GM19239 (cell line): ENCODE data around the gene NDUFS4.
"Not testable (repeated sequence)": the region's sequence is repeated elsewhere in the genome, so short reads cannot be mapped to it uniquely, and the experiment has no call there.

Source experiments
- DNase-seq: peaks from one replicate; pipeline ENCODE4 v3.0.0; 2011; ENCODE audit warnings: low spot score; ENCODE audit not compliant: insufficient read length
- FAIRE-seq: peaks from 2 replicates; lab custom pipeline; 2011; peaks lifted over from hg19 to GRCh38; lab: Jason Lieb, UNC

NDUFS4 gene

GRCh38 chr5:53560506-53561191 lies at the start of gene NDUFS4:
TSS of gene NDUFS4 (plus strand) at chr5:53560639. CDS start at chr5:53560663, 24 bp downstream.
- FAIRE-seq (peak; percentile 98), DNase-seq (peak; percentile 28)

- DNase-seq = no peak
- no peak for FAIRE-seq
These were observed 47.9 kb upstream of the NDUFS4 start for GRCh38 chr5:53512539-53512938.

- no peak for FAIRE-seq
- no peak for DNase-seq
These were observed 44.5 kb upstream of the NDUFS4 start for GRCh38 chr5:53515988-53516387.

- DNase-seq = no peak
- no peak for FAIRE-seq
These were observed 39.6 kb upstream of the NDUFS4 start for GRCh38 chr5:53520813-53521212.

GRCh38 chr5:53537711-53538110 lies 22.7 kb upstream of the NDUFS4 start:
- no peak for DNase-seq
- FAIRE-seq = no peak

- DNase-seq, FAIRE-seq: not testable (repeated sequence)
These were observed 19.7 kb upstream of the NDUFS4 start for GRCh38 chr5:53540739-53541138.

- DNase-seq (no peak), FAIRE-seq (no peak)
These were observed 18.6 kb upstream of the NDUFS4 start for GRCh38 chr5:53541859-53542258.

GRCh38 chr5:53542926-53543325 lies 17.5 kb upstream of the NDUFS4 start:
- no peak for DNase-seq
- FAIRE-seq = no peak

GRCh38 chr5:53543401-53543800 lies 17.0 kb upstream of the NDUFS4 start:
- DNase-seq (no peak), FAIRE-seq (no peak)

GRCh38 chr5:53545744-53546143 lies 14.7 kb upstream of the NDUFS4 start:
- DNase-seq (no peak), FAIRE-seq (no peak)

- DNase-seq = no peak
- FAIRE-seq = no peak
These were observed 13.2 kb upstream of the NDUFS4 start for GRCh38 chr5:53547226-53547625.

GRCh38 chr5:53548501-53548900 lies 11.9 kb upstream of the NDUFS4 start:
- not testable (repeated sequence) for FAIRE-seq, DNase-seq

- FAIRE-seq (no peak), DNase-seq (no peak)
These were observed 10.6 kb upstream of the NDUFS4 start for GRCh38 chr5:53549792-53550191.

GRCh38 chr5:53552561-53552960 lies 7.9 kb upstream of the NDUFS4 start:
- FAIRE-seq (no peak), DNase-seq (no peak)

- no peak for DNase-seq
These were observed 6.0 kb upstream of the NDUFS4 start for GRCh38 chr5:53554444-53554843.

GRCh38 chr5:53555160-53555559 lies 5.3 kb upstream of the NDUFS4 start:
- FAIRE-seq = no peak
- DNase-seq = no peak

More at GRCh38 chr5:53554444-53554843, 6.0 kb upstream of the NDUFS4 start:
- FAIRE-seq = no peak

- DNase-seq (no peak), FAIRE-seq (no peak)
These were observed 4.4 kb upstream of the NDUFS4 start for GRCh38 chr5:53556001-53556400.

- no peak for FAIRE-seq
- DNase-seq = no peak
These were observed 3.1 kb upstream of the NDUFS4 start for GRCh38 chr5:53557386-53557785.

- no peak for DNase-seq
- no peak for FAIRE-seq
These were observed 1.5 kb upstream of the NDUFS4 start for GRCh38 chr5:53558966-53559365.

- DNase-seq (no peak), FAIRE-seq (no peak)
These were observed 411 bp upstream of the NDUFS4 start for GRCh38 chr5:53560028-53560427.

- DNase-seq (no peak), FAIRE-seq (no peak)
These were observed 8.0 kb downstream of the NDUFS4 start for GRCh38 chr5:53568401-53568800.

GRCh38 chr5:53568871-53569270 lies 8.4 kb downstream of the NDUFS4 start:
- FAIRE-seq = no peak
- DNase-seq = no peak
